Measurements from ENCODE around the gene MR1.
A peak's percentile ranks its signal among the peaks of the same experiment; 100 is the strongest.

Gene MR1

GRCh38 chr1:181097242-181097641, 63.5 kb downstream of the MR1 start:
- Histone ChIP-seq H3K27me3 (replicated peaks; ENCODE audit: control insufficient read depth, insufficient read depth, low read length, poor library complexity, severe bottlenecking) (no peaks in the 10 kb centered on the region), H3K4me1 (ENCODE audit: control insufficient read depth, insufficient read depth, low read length, poor library complexity, severe bottlenecking) (peaks cover 9% of the 10 kb centered on the region), H3K36me3 (ENCODE audit: control insufficient read depth, insufficient read depth, low read length) (no peaks in the 10 kb centered on the region), H3K27ac (ENCODE audit: insufficient read depth, low read length, poor library complexity, severe bottlenecking) (no peak overlapping the region), H3K9me3 (ENCODE audit: control insufficient read depth, low read length) (no peaks in the 10 kb centered on the region), H3K4me3 (ENCODE audit: insufficient read depth, low read depth, low read length, poor library complexity, severe bottlenecking) (no peak overlapping the region)
- DNase-seq, result no peak

GRCh38 chr1:181099152-181100014, 65.6 kb downstream of the MR1 start:
- no peak for DNase-seq
- no peaks in the 10 kb centered on the region for H3K27me3 ChIP-seq (replicated peaks; ENCODE audit: control insufficient read depth, insufficient read depth, low read length, poor library complexity, severe bottlenecking)
- peaks cover 15% of the 10 kb centered on the region for H3K4me1 ChIP-seq (ENCODE audit: control insufficient read depth, insufficient read depth, low read length, poor library complexity, severe bottlenecking)
- H3K4me3 ChIP-seq (ENCODE audit: insufficient read depth, low read depth, low read length, poor library complexity, severe bottlenecking), result no peak overlapping the region
- H3K27ac ChIP-seq (ENCODE audit: insufficient read depth, low read length, poor library complexity, severe bottlenecking), result no peak overlapping the region
- no peaks in the 10 kb centered on the region for H3K36me3 ChIP-seq (ENCODE audit: control insufficient read depth, insufficient read depth, low read length)
- H3K9me3 ChIP-seq (ENCODE audit: control insufficient read depth, low read length), result no peaks in the 10 kb centered on the region

GRCh38 chr1:181100015-181100905, 66.5 kb downstream of the MR1 start:
- Histone ChIP-seq H3K27me3 (replicated peaks; ENCODE audit: control insufficient read depth, insufficient read depth, low read length, poor library complexity, severe bottlenecking) (no peaks in the 10 kb centered on the region), H3K4me1 (ENCODE audit: control insufficient read depth, insufficient read depth, low read length, poor library complexity, severe bottlenecking) (peaks cover 20% of the 10 kb centered on the region), H3K4me3 (ENCODE audit: insufficient read depth, low read depth, low read length, poor library complexity, severe bottlenecking) (no peak overlapping the region), H3K27ac (ENCODE audit: insufficient read depth, low read length, poor library complexity, severe bottlenecking) (no peak overlapping the region), H3K9me3 (ENCODE audit: control insufficient read depth, low read length) (no peaks in the 10 kb centered on the region), H3K36me3 (ENCODE audit: control insufficient read depth, insufficient read depth, low read length) (no peaks in the 10 kb centered on the region)
- DNase-seq, result peak in 1 of 3 donors; percentile 19

- Histone ChIP-seq H3K4me1 (ENCODE audit: control insufficient read depth, insufficient read depth, low read length, poor library complexity, severe bottlenecking) (peaks cover 25% of the 10 kb centered on the region), H3K27ac (ENCODE audit: insufficient read depth, low read length, poor library complexity, severe bottlenecking) (no peak overlapping the region), H3K4me3 (ENCODE audit: insufficient read depth, low read depth, low read length, poor library complexity, severe bottlenecking) (no peak overlapping the region), H3K9me3 (ENCODE audit: control insufficient read depth, low read length) (no peaks in the 10 kb centered on the region), H3K27me3 (replicated peaks; ENCODE audit: control insufficient read depth, insufficient read depth, low read length, poor library complexity, severe bottlenecking) (no peaks in the 10 kb centered on the region), H3K36me3 (ENCODE audit: control insufficient read depth, insufficient read depth, low read length) (no peaks in the 10 kb centered on the region)
- DNase-seq, result no peak
Measured at GRCh38 chr1:181100934-181101333, 67.2 kb downstream of the MR1 start.

GRCh38 chr1:181101581-181102226, 67.9 kb downstream of the MR1 start:
- Histone ChIP-seq H3K4me1 (ENCODE audit: control insufficient read depth, insufficient read depth, low read length, poor library complexity, severe bottlenecking) (peaks cover 33% of the 10 kb centered on the region), H3K36me3 (ENCODE audit: control insufficient read depth, insufficient read depth, low read length) (no peaks in the 10 kb centered on the region), H3K4me3 (ENCODE audit: insufficient read depth, low read depth, low read length, poor library complexity, severe bottlenecking) (no peak overlapping the region), H3K9me3 (ENCODE audit: control insufficient read depth, low read length) (no peaks in the 10 kb centered on the region), H3K27me3 (replicated peaks; ENCODE audit: control insufficient read depth, insufficient read depth, low read length, poor library complexity, severe bottlenecking) (no peaks in the 10 kb centered on the region), H3K27ac (ENCODE audit: insufficient read depth, low read length, poor library complexity, severe bottlenecking) (no peak overlapping the region)
- no peak for DNase-seq

- Histone ChIP-seq H3K9me3 (ENCODE audit: control insufficient read depth, low read length) (no peaks in the 10 kb centered on the region), H3K4me1 (ENCODE audit: control insufficient read depth, insufficient read depth, low read length, poor library complexity, severe bottlenecking) (peaks cover 34% of the 10 kb centered on the region), H3K4me3 (ENCODE audit: insufficient read depth, low read depth, low read length, poor library complexity, severe bottlenecking) (no peak overlapping the region), H3K36me3 (ENCODE audit: control insufficient read depth, insufficient read depth, low read length) (no peaks in the 10 kb centered on the region), H3K27me3 (replicated peaks; ENCODE audit: control insufficient read depth, insufficient read depth, low read length, poor library complexity, severe bottlenecking) (no peaks in the 10 kb centered on the region), H3K27ac (ENCODE audit: insufficient read depth, low read length, poor library complexity, severe bottlenecking) (no peak overlapping the region)
- DNase-seq, result no peak
Measured at GRCh38 chr1:181102841-181103240, 69.1 kb downstream of the MR1 start.

GRCh38 chr1:181103399-181103798, 69.6 kb downstream of the MR1 start:
- H3K9me3 ChIP-seq (ENCODE audit: control insufficient read depth, low read length), result no peaks in the 10 kb centered on the region
- H3K4me1 ChIP-seq (ENCODE audit: control insufficient read depth, insufficient read depth, low read length, poor library complexity, severe bottlenecking), result peaks cover 34% of the 10 kb centered on the region
- H3K27ac ChIP-seq (ENCODE audit: insufficient read depth, low read length, poor library complexity, severe bottlenecking), result no peak overlapping the region
- no peak for DNase-seq
- H3K4me3 ChIP-seq (ENCODE audit: insufficient read depth, low read depth, low read length, poor library complexity, severe bottlenecking), result no peak overlapping the region
- no peaks in the 10 kb centered on the region for H3K27me3 ChIP-seq (replicated peaks; ENCODE audit: control insufficient read depth, insufficient read depth, low read length, poor library complexity, severe bottlenecking)
- no peaks in the 10 kb centered on the region for H3K36me3 ChIP-seq (ENCODE audit: control insufficient read depth, insufficient read depth, low read length)

- Histone ChIP-seq H3K27me3 (replicated peaks; ENCODE audit: control insufficient read depth, insufficient read depth, low read length, poor library complexity, severe bottlenecking) (no peaks in the 10 kb centered on the region), H3K27ac (ENCODE audit: insufficient read depth, low read length, poor library complexity, severe bottlenecking) (peak overlapping the region; percentile 83), H3K4me3 (ENCODE audit: insufficient read depth, low read depth, low read length, poor library complexity, severe bottlenecking) (peak overlapping the region; percentile 70), H3K9me3 (ENCODE audit: control insufficient read depth, low read length) (no peaks in the 10 kb centered on the region), H3K36me3 (ENCODE audit: control insufficient read depth, insufficient read depth, low read length) (no peaks in the 10 kb centered on the region), H3K4me1 (ENCODE audit: control insufficient read depth, insufficient read depth, low read length, poor library complexity, severe bottlenecking) (peaks cover 34% of the 10 kb centered on the region)
- no peak for DNase-seq
Measured at GRCh38 chr1:181104042-181104789, 70.4 kb downstream of the MR1 start.

GRCh38 chr1:181104790-181105133, 71.0 kb downstream of the MR1 start:
- Histone ChIP-seq H3K4me1 (ENCODE audit: control insufficient read depth, insufficient read depth, low read length, poor library complexity, severe bottlenecking) (peaks cover 29% of the 10 kb centered on the region), H3K36me3 (ENCODE audit: control insufficient read depth, insufficient read depth, low read length) (no peaks in the 10 kb centered on the region)
- DNase-seq, result peak; percentile 25 to 36 (median 30)

More at GRCh38 chr1:181104790-181105133, 71.0 kb downstream of the MR1 start:
- Histone ChIP-seq H3K27ac (ENCODE audit: insufficient read depth, low read length, poor library complexity, severe bottlenecking) (peak overlapping the region; percentile 83), H3K4me3 (ENCODE audit: insufficient read depth, low read depth, low read length, poor library complexity, severe bottlenecking) (peak overlapping the region; percentile 70), H3K9me3 (ENCODE audit: control insufficient read depth, low read length) (no peaks in the 10 kb centered on the region), H3K27me3 (replicated peaks; ENCODE audit: control insufficient read depth, insufficient read depth, low read length, poor library complexity, severe bottlenecking) (no peaks in the 10 kb centered on the region)
